ENCODE data around the gene TNFRSF8.

TNFRSF8 gene

GRCh38 chr1:12144969-12145368 lies 81.9 kb downstream of the TNFRSF8 start:
- DNase-seq (ENCODE audit: extremely low read depth, low read depth), result no peak

DNA sequence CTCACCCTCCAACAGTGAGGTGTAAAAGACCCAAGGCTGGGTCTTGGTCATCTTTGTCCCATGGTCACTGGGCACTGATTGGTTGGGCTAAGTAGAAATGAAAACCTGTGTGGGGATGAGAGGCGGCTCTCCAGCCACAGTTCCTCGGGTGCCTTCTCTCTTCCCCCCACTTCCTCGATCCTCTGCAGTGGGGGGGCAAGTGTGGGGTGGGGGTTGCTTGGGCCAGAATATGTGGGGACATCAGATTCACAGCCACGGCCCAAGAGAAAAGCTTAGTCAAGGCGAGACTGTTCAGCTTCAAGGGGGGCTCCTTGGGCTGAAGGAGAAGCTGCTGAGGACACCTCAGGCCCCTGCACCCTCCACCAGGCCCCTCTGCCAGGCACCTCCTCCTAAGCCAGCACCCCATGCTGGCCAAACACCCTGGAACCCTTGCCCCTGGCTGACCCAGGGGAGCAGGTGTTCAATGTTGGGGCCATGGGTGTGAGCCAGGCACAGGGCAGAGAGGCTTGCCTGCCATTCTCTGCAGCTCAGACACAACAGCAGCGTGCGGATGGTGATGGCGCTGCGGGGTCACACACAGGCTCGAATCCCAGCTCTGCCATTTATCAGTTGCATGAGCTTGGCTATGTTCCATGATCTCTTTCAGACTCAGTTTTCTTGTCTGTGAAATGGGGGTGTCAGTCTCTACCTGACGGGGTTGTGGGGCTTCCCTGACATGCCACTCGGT lies 82.7 kb downstream of the TNFRSF8 start:
- H3K4me3 ChIP-seq (replicated peaks; ENCODE audit: low read depth, low read length), result no peak overlapping the region
- no peak for DNase-seq (ENCODE audit: extremely low read depth, low read depth)
- no peak for TF ChIP-seq CTCF (IDR thresholded peaks at IDR 0.05; ENCODE audit: low read depth, low read length, missing control alignments)

More at GRCh38 chr1:12144969-12145368, 81.9 kb downstream of the TNFRSF8 start:
- H3K4me3 ChIP-seq (replicated peaks; ENCODE audit: low read depth, low read length), result no peak overlapping the region
- TF ChIP-seq CTCF (IDR thresholded peaks at IDR 0.05; ENCODE audit: low read depth, low read length, missing control alignments), result no peak

DNA sequence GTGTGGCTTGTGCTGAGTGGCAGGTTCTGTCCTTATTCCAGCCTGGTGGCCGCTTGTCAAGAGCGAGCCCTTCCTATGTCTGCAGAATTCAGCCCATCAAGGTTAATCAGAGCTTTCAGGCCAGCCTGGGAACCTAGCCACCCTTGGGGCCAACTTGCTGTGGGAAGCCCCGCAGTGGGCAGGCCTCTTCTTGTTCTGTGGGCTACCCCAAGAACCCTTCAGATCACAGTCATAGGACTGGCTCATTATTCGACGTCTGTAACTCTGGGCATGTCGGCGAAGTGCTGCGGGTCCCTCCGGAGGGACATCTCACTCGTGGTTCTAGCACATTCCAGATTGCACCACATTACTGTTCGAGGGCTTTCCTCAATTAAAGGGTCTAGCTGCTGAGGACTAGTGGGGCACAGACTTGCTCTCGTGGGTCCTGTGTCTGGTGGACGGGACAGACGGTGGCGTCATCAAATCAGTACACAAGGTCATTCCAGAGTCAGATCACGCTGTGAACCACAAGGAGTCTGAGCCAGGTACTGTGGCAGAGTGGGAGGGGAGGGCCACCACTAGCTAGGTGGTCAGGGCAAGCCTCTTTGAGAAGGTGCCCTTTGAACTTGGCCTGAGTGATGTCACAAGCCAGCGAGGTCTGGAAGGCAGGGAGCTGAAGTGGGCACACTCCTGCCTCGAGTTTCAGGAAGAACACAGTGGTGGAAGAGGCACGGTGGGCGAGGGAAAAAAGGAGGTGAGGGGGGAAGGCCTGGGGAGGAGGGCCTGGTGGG lies 83.4 kb downstream of the TNFRSF8 start:
- no peak overlapping the region for H3K4me3 ChIP-seq (replicated peaks; ENCODE audit: low read depth, low read length)
- no peak for DNase-seq (ENCODE audit: extremely low read depth, low read depth)
- no peak for TF ChIP-seq CTCF (IDR thresholded peaks at IDR 0.05; ENCODE audit: low read depth, low read length, missing control alignments)

GRCh38 chr1:12147201-12147701 lies 84.1 kb downstream of the TNFRSF8 start:
- no peak for TF ChIP-seq CTCF (IDR thresholded peaks at IDR 0.05; ENCODE audit: low read depth, low read length, missing control alignments)
- no peak overlapping the region for H3K4me3 ChIP-seq (replicated peaks; ENCODE audit: low read depth, low read length)
- DNase-seq (ENCODE audit: extremely low read depth, low read depth), result no peak

DNA sequence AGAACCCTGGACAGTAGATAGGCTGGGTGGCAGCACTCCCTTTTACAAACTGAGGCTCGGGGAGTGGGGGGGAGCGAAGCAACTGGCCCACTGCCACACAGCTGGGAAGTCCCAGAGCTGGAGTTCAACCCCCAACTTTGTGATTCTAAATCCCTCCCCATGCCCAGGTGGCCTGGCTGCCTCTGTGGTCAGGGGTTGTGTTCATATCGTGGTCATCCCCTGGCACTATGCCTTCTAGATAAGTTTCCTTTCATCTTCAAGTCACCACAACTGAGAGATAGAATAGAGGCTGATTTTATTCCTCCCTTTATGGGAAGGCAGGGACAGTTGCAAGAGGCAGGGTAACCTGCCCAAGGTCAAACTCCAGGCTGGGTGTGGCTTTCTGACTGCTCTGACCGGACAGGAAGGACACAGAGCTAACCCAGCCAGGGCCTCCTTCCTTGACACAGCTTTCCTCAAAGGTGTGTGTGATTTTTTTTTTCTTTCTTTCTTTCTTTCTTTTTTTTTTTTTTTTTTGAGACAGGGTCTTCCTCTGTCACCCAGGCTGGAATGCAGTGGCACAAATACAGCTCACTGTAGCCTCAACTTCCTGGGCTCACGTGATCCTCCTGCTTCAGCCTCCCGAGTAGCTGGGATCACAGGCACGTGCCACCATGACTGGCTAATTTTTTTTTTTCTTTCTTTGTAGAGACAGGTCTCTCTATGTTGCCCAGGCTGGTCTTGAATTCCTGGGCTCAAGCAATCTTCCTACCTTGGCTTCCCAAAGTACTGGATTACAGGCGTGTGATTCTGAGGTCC lies 85.3 kb downstream of the TNFRSF8 start:
- no peak overlapping the region for H3K4me3 ChIP-seq (replicated peaks; ENCODE audit: low read depth, low read length)
- no peak for DNase-seq (ENCODE audit: extremely low read depth, low read depth)

More for the DNA sequence above, 85.3 kb downstream of the TNFRSF8 start:
- TF ChIP-seq CTCF (IDR thresholded peaks at IDR 0.05; ENCODE audit: low read depth, low read length, missing control alignments), result no peak

Data from HFF-Myc (cell line).